ENCODE measurements around the gene USP6NL. TPM values are rescaled to one million over a fixed set of nuclear protein-coding genes. Genes with fewer than 3 reads are reported as not detected.

Gene USP6NL
- total RNA-seq, 1 donor from 2014 or later: 39.9 TPM

GRCh38 chr10:11431216-11431555, 180.3 kb downstream of the USP6NL start:
- Histone ChIP-seq H3F3A (ENCODE audit: low read depth) (no peaks in the 10 kb centered on the region), H3K9ac (no peak overlapping the region), H2AFZ (replicated peaks) (no peak overlapping the region), H3K36me3 (no peaks in the 10 kb centered on the region), H3K4me1 (peaks cover 14% of the 10 kb centered on the region), H3K79me2 (ENCODE audit: low read depth) (no peaks in the 10 kb centered on the region), H4K20me1 (ENCODE audit: low read depth) (no peaks in the 10 kb centered on the region), H3K4me2 (no peak overlapping the region), H3K27ac (no peak overlapping the region), H3K27me3 (no peaks in the 10 kb centered on the region), H3K4me3 (no peak overlapping the region), H3K9me3 (ENCODE audit: low read depth) (no peaks in the 10 kb centered on the region)
- H3K36me3 Mint-ChIP-seq: no peaks in the 10 kb centered on the region
- no peak for DNase-seq (ENCODE audit: low spot score)
- H3K4me3 Mint-ChIP-seq: no peak overlapping the region
- H3K27ac Mint-ChIP-seq: no peak overlapping the region
- TF ChIP-seq EZH2 (IDR thresholded peaks at IDR 0.05): no peak
- no peak for TF ChIP-seq CTCF (IDR thresholded peaks at IDR 0.05)
- TF ChIP-seq EZH2phosphoT487 (IDR thresholded peaks at IDR 0.05): no peak
- peaks cover 9% of the 10 kb centered on the region for H3K9me3 Mint-ChIP-seq
- peaks cover 9% of the 10 kb centered on the region for H3K27me3 Mint-ChIP-seq (ENCODE audit: insufficient read depth, low read depth)
- H3K4me1 Mint-ChIP-seq: peaks cover 11% of the 10 kb centered on the region

DNA sequence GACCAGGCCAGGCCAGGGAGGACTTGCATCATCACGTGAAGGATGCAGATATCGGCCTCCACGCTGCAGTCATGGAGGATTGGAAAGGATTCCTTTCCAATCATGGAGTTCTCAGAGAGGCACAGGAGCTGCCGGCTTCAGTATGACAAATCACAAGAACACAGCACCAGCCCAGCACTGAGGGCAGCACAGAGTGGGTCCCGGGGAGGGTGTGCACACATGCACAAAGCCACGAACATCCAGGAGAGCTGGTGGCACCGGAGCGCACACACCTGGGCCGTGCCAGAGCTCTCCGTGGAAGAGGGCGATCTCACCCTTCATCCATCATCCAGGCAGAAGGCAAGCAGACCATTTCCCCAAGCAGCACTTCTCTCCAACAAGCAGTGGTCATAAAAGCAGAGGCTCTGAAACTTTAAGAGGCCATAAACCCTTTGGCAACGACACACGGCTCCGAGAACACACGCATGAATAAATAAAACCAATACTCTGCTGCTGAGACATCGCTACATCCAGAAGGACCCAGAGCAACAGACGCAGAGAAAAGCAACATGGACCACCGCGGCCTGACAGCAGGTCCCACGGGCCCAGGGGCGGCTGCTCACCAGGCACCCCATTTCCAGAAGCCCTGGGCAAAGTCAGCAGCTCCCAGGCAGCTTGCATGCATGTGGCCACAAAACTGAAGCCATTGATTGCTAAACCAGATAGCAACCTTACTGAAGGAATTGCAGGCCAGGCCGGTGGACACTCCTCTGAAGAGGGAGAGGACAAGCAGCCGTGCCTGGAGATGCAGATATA, 180.8 kb downstream of the USP6NL start:
- no peaks in the 10 kb centered on the region for H3K9me3 ChIP-seq (ENCODE audit: low read depth)
- no peaks in the 10 kb centered on the region for H3K79me2 ChIP-seq (ENCODE audit: low read depth)
- H4K20me1 ChIP-seq (ENCODE audit: low read depth): no peaks in the 10 kb centered on the region
- peaks cover 11% of the 10 kb centered on the region for H3K27me3 Mint-ChIP-seq (ENCODE audit: insufficient read depth, low read depth)
- peaks cover 10% of the 10 kb centered on the region for H3K4me1 ChIP-seq
- H3K4me2 ChIP-seq: no peak overlapping the region
- DNase-seq (ENCODE audit: low spot score): no peak
- no peak overlapping the region for H2AFZ ChIP-seq (replicated peaks)
- H3K27me3 ChIP-seq: no peaks in the 10 kb centered on the region
- TF ChIP-seq CTCF (IDR thresholded peaks at IDR 0.05): no peak
- TF ChIP-seq EZH2 (IDR thresholded peaks at IDR 0.05): no peak
- TF ChIP-seq EZH2phosphoT487 (IDR thresholded peaks at IDR 0.05): no peak
- no peaks in the 10 kb centered on the region for H3K36me3 ChIP-seq
- H3K27ac ChIP-seq: no peak overlapping the region
- H3K27ac Mint-ChIP-seq: no peak overlapping the region
- H3K9me3 Mint-ChIP-seq: peaks cover 9% of the 10 kb centered on the region
- peaks cover 11% of the 10 kb centered on the region for H3K4me1 Mint-ChIP-seq
- H3K4me3 ChIP-seq: no peak overlapping the region
- no peak overlapping the region for H3K9ac ChIP-seq
- no peak overlapping the region for H3K4me3 Mint-ChIP-seq
- H3K36me3 Mint-ChIP-seq: no peaks in the 10 kb centered on the region
- H3F3A ChIP-seq (ENCODE audit: low read depth): no peaks in the 10 kb centered on the region

DNA sequence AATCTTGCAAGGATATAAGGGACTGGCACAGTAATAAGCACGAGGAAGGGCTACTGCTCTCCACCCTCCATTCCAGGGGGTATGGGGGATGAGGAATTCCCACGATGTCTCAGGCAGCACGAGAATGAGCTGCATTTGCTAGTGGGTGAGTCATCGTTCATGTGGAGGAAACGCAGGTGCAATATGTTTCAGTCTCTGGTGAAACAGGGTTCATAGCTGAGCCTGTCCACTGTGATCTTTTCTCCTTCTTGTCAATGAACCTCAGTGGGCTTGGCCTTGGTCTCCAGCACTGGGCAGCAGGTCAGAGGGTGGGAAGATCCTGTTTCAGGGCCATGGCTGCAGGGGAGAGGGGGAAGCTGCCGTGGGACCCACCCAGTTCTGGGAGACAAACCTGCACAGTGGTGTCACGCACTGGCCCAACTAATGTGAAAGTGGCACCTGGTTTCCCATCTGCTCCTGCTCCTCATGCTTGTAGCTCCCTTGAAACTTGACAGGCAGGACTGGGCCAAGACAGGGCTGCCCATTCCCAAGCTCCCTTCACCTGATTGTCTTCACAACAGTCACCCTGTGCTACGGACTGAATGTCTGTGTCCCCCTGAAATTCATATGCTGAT, 181.9 kb downstream of the USP6NL start:
- Histone ChIP-seq H3K4me1 (peaks cover 2% of the 10 kb centered on the region), H3K9ac (no peak overlapping the region), H3K9me3 (ENCODE audit: low read depth) (no peaks in the 10 kb centered on the region), H3K79me2 (ENCODE audit: low read depth) (no peaks in the 10 kb centered on the region), H3K4me3 (no peak overlapping the region), H3K4me2 (no peak overlapping the region), H3K27me3 (no peaks in the 10 kb centered on the region), H3K36me3 (no peaks in the 10 kb centered on the region), H4K20me1 (ENCODE audit: low read depth) (no peaks in the 10 kb centered on the region), H3F3A (ENCODE audit: low read depth) (no peaks in the 10 kb centered on the region), H2AFZ (replicated peaks) (no peak overlapping the region), H3K27ac (no peak overlapping the region)
- TF ChIP-seq EZH2phosphoT487 (IDR thresholded peaks at IDR 0.05): no peak
- no peak for DNase-seq (ENCODE audit: low spot score)
- Mint-ChIP-seq H3K4me1 (peaks cover 10% of the 10 kb centered on the region), H3K9me3 (peaks cover 9% of the 10 kb centered on the region), H3K27ac (no peak overlapping the region), H3K27me3 (ENCODE audit: insufficient read depth, low read depth) (peaks cover 11% of the 10 kb centered on the region), H3K4me3 (no peak overlapping the region), H3K36me3 (no peaks in the 10 kb centered on the region)

GRCh38 chr10:11425676-11426075, 185.8 kb downstream of the USP6NL start:
- no peak for DNase-seq (ENCODE audit: low spot score)
- no peak overlapping the region for H3K27ac Mint-ChIP-seq
- Histone ChIP-seq H2AFZ (replicated peaks) (no peak overlapping the region), H3K4me2 (no peak overlapping the region), H3K4me3 (no peak overlapping the region), H3K4me1 (no peaks in the 10 kb centered on the region), H3K79me2 (ENCODE audit: low read depth) (no peaks in the 10 kb centered on the region), H4K20me1 (ENCODE audit: low read depth) (no peaks in the 10 kb centered on the region), H3K9me3 (ENCODE audit: low read depth) (no peaks in the 10 kb centered on the region), H3K27me3 (no peaks in the 10 kb centered on the region), H3K27ac (no peak overlapping the region), H3F3A (ENCODE audit: low read depth) (no peaks in the 10 kb centered on the region), H3K9ac (no peak overlapping the region), H3K36me3 (no peaks in the 10 kb centered on the region)
- TF ChIP-seq EZH2phosphoT487 (IDR thresholded peaks at IDR 0.05): no peak
- H3K4me3 Mint-ChIP-seq: no peak overlapping the region
- H3K4me1 Mint-ChIP-seq: peaks cover 3% of the 10 kb centered on the region
- H3K36me3 Mint-ChIP-seq: no peaks in the 10 kb centered on the region
- H3K27me3 Mint-ChIP-seq (ENCODE audit: insufficient read depth, low read depth): peaks cover 9% of the 10 kb centered on the region
- H3K9me3 Mint-ChIP-seq: peaks cover 19% of the 10 kb centered on the region
